Breast epithelium (tissue), 4 donors: ENCODE measurements around the gene BRIP1. TPM values are rescaled to one million over a fixed set of nuclear protein-coding genes. Genes with fewer than 3 reads are reported as not detected.
"Not testable (repeated sequence)": the region's sequence is repeated elsewhere in the genome, so short reads cannot be mapped to it uniquely, and the experiment has no call there.

Source experiments
- DNase-seq, 2 donors: peaks; one replicate each; pipeline ENCODE4 v3.0.0-alpha.2; 2019; ENCODE audit warnings: low spot score in 2 of 2
- H3K27ac ChIP-seq, 2 donors: fragments of 200-600 bp; sonication (generic) in 1 of 2; one replicate each; pipeline ENCODE4 v1.5.1; 2016 to 2019; ENCODE audit warnings: mild to moderate bottlenecking in 1 of 2
- H3K27me3 ChIP-seq, 2 donors: fragments of 200-600 bp; sonication (generic) in 1 of 2; one replicate each; pipeline versions ENCODE4 v1.5.1 to v1.6.0; 2017 to 2019; ENCODE audit warnings: control low read depth in 1 of 2, mild to moderate bottlenecking in 1 of 2
- H3K36me3 ChIP-seq: fragments of 200-600 bp; one replicate; pipeline ENCODE4 v1.5.1; 2019
- H3K4me1 ChIP-seq, 2 donors: fragments of 200-600 bp; sonication (generic); one replicate each; pipeline ENCODE4 v1.5.1; 2016 to 2019; ENCODE audit warnings: control low read depth in 1 of 2
- H3K4me3 ChIP-seq, 3 donors: fragments of 200-600 bp; sonication (generic); 1 replicate in 2 of 3; 2 replicates in 1 of 3; pipeline ENCODE4 v1.5.1; 2016 to 2019; ENCODE audit warnings: mild to moderate bottlenecking in 3 of 3, moderate library complexity in 2 of 3
- H3K9me3 ChIP-seq, 2 donors: fragments of 200-600 bp; sonication (generic) in 1 of 2; one replicate each; pipeline ENCODE4 v1.5.1; 2016 to 2019; ENCODE audit warnings: control low read depth in 1 of 2
- CTCF ChIP-seq, 3 donors: fragments of 450-650 bp; IDR thresholded peaks; one replicate each; pipeline ENCODE4 v1.5.1; 2016 to 2017; ENCODE audit warnings: antibody characterized with exemption in 3 of 3, mild to moderate bottlenecking in 3 of 3, moderate library complexity in 3 of 3
- POLR2A ChIP-seq: fragments of 450-650 bp; IDR thresholded peaks from one replicate; pipeline ENCODE4 v1.6.1; 2016; ENCODE audit warnings: antibody characterized with exemption, mild to moderate bottlenecking, moderate library complexity
- POLR2AphosphoS5 ChIP-seq, 3 donors: sonication (generic); formaldehyde crosslinking; IDR thresholded peaks; one replicate each; pipeline ENCODE4 v1.6.1; 2017; ENCODE audit warnings: antibody characterized with exemption in 3 of 3
- intact Hi-C: fragments of 100-400 bp; cut with DNase I; formaldehyde crosslinking; loops from one replicate; pipeline ENCODE4 v1.15.1; 2023; ENCODE audit warnings: low total_unique reads
- total RNA-seq, 3 donors: library from RNA; depleted of rRNA; stranded (reverse); fragments of >200 nt; gene quantifications; one replicate each; pipeline ENCODE4 v1.1.0, GENCODE V29; 2016

Gene BRIP1
- total RNA-seq, 3 donors from 2014 or later = 0.33 to 1.0 (median 0.48) TPM

GRCh38 chr17:61831099-61831498 lies 32.2 kb downstream of the BRIP1 start:
- intact Hi-C loops = no loop called here

GRCh38 chr17:61828694-61829093 lies 34.6 kb downstream of the BRIP1 start:
- DNase-seq = no peak
- TF ChIP-seq POLR2AphosphoS5 (IDR thresholded peaks at IDR 0.05) (no peak), CTCF (IDR thresholded peaks at IDR 0.05) (no peak), POLR2A (no peak)
- H3K27me3 ChIP-seq = no peaks in the 10 kb centered on the region
- intact Hi-C loops = no loop called here
- no peak overlapping the region for H3K27ac ChIP-seq
- no peaks in the 10 kb centered on the region for H3K4me1 ChIP-seq
- no peaks in the 10 kb centered on the region for H3K36me3 ChIP-seq
- no peak overlapping the region for H3K4me3 ChIP-seq
- H3K9me3 ChIP-seq = no peaks in the 10 kb centered on the region

More at GRCh38 chr17:61831099-61831498, 32.2 kb downstream of the BRIP1 start:
- no peaks in the 10 kb centered on the region for H3K4me1 ChIP-seq
- H3K4me3 ChIP-seq = no peak overlapping the region
- H3K27ac ChIP-seq = no peak overlapping the region
- TF ChIP-seq CTCF (IDR thresholded peaks at IDR 0.05) (no peak), POLR2A (no peak), POLR2AphosphoS5 (IDR thresholded peaks at IDR 0.05) (no peak)
- no peaks in the 10 kb centered on the region for H3K9me3 ChIP-seq
- DNase-seq = no peak
- no peaks in the 10 kb centered on the region for H3K27me3 ChIP-seq
- H3K36me3 ChIP-seq = no peaks in the 10 kb centered on the region

- no peak for TF ChIP-seq POLR2A
- TF ChIP-seq POLR2AphosphoS5 (IDR thresholded peaks at IDR 0.05) = no peak
- no peak for TF ChIP-seq CTCF (IDR thresholded peaks at IDR 0.05)
- no peaks in the 10 kb centered on the region for H3K36me3 ChIP-seq
- intact Hi-C loops = no loop called here
- no peak overlapping the region for H3K4me3 ChIP-seq
- H3K9me3 ChIP-seq = no peaks in the 10 kb centered on the region
- H3K27me3 ChIP-seq = no peaks in the 10 kb centered on the region
- DNase-seq = no peak
- H3K4me1 ChIP-seq = no peaks in the 10 kb centered on the region
- no peak overlapping the region for H3K27ac ChIP-seq
Observed at GRCh38 chr17:61827649-61828395, 35.5 kb downstream of the BRIP1 start.

- H3K4me1 ChIP-seq, H3K4me3 ChIP-seq, DNase-seq, H3K36me3 ChIP-seq, H3K27me3 ChIP-seq, H3K9me3 ChIP-seq, intact Hi-C loops, H3K27ac ChIP-seq: not testable (repeated sequence)
Observed at GRCh38 chr17:61826866-61827265, 36.5 kb downstream of the BRIP1 start.

- H3K27me3 ChIP-seq, H3K36me3 ChIP-seq, H3K9me3 ChIP-seq, H3K4me1 ChIP-seq, H3K4me3 ChIP-seq, H3K27ac ChIP-seq, DNase-seq, intact Hi-C loops: not testable (repeated sequence)
Observed at GRCh38 chr17:61826198-61826597, 37.1 kb downstream of the BRIP1 start.

- no peak for DNase-seq
- no peaks in the 10 kb centered on the region for H3K27me3 ChIP-seq
- intact Hi-C loops = no loop called here
- H3K36me3 ChIP-seq = no peaks in the 10 kb centered on the region
- H3K9me3 ChIP-seq = no peaks in the 10 kb centered on the region
- no peak overlapping the region for H3K4me3 ChIP-seq
- H3K27ac ChIP-seq = no peak overlapping the region
- H3K4me1 ChIP-seq = no peaks in the 10 kb centered on the region
- no peak for TF ChIP-seq POLR2AphosphoS5 (IDR thresholded peaks at IDR 0.05)
- no peak for TF ChIP-seq CTCF (IDR thresholded peaks at IDR 0.05)
- TF ChIP-seq POLR2A = no peak
Observed at GRCh38 chr17:61825448-61826137, 37.7 kb downstream of the BRIP1 start.
